Activated naive CD4-positive, alpha-beta T cell treated with anti-CD3 and anti-CD28 coated beads for 36 hours (primary cell): ENCODE measurements around the gene GAS2L3. TPM values are rescaled to one million over a fixed set of nuclear protein-coding genes. Genes with fewer than 3 reads are reported as not detected.
"Not testable (repeated sequence)": the region's sequence is repeated elsewhere in the genome, so short reads cannot be mapped to it uniquely, and the experiment has no call there.

Experiments used
- CTCF ChIA-PET: fragments of 350-600 bp; sonication (Branson Sonifier 250); formaldehyde crosslinking; loops from one replicate; lab custom pipeline; 2021; ENCODE audit warnings: antibody characterized with exemption; lab: Charles Lee
- DNase-seq: peaks from one replicate; pipeline ENCODE4 v3.0.0-alpha.2; 2020
- H3K27ac Mint-ChIP-seq: one replicate; pipeline ENCODE4 v1.8.0; 2021; ENCODE audit warnings: mild to moderate bottlenecking, mixed read lengths
- H3K27me3 Mint-ChIP-seq: one replicate; pipeline ENCODE4 v1.8.0; 2021; ENCODE audit warnings: low read depth, mixed read lengths
- H3K36me3 Mint-ChIP-seq: one replicate; pipeline ENCODE4 v1.8.0; 2021; ENCODE audit warnings: low read depth, mixed read lengths
- H3K4me1 Mint-ChIP-seq: one replicate; pipeline ENCODE4 v1.8.0; 2021; ENCODE audit warnings: low read depth, mixed read lengths
- H3K4me3 Mint-ChIP-seq: one replicate; pipeline ENCODE4 v1.8.0; 2021; ENCODE audit warnings: mild to moderate bottlenecking, moderate library complexity, mixed read lengths
- H3K9me3 Mint-ChIP-seq: one replicate; pipeline ENCODE4 v1.8.0; 2021; ENCODE audit warnings: mixed read lengths
- intact Hi-C: fragments of 100-400 bp; cut with micrococcal nuclease; formaldehyde crosslinking; loops from one replicate; pipeline ENCODE4 v1.15.1; 2023
- total RNA-seq, 2 experiments: library from RNA; stranded (reverse); gene quantifications; one replicate each; pipeline ENCODE4 v1.2.3, GENCODE V29; 2021

GAS2L3 gene
- total RNA-seq, 2 experiments from 2014 or later: 4.7 to 5.5 TPM

GRCh38 chr12:100555722-100556121 is 17.8 kb upstream of the GAS2L3 start:
- H3K36me3 Mint-ChIP-seq: no peaks in the 10 kb centered on the region
- no peak for DNase-seq
- no peaks in the 10 kb centered on the region for H3K4me1 Mint-ChIP-seq
- no peaks in the 10 kb centered on the region for H3K9me3 Mint-ChIP-seq
- CTCF ChIA-PET: interaction anchor here (0.8 to 1.7 kb wide), 6 partner anchors 132 to 320 kb away, joined by 3 to 9 read pairs (median 4); no protein-coding TSS in a partner anchor
- no peak overlapping the region for H3K4me3 Mint-ChIP-seq
- H3K27ac Mint-ChIP-seq: no peak overlapping the region
- H3K27me3 Mint-ChIP-seq: peaks cover 11% of the 10 kb centered on the region
- intact Hi-C loops: loop anchor here (2.0 kb wide), 1 partner anchor 747 kb away; no protein-coding TSS in a partner anchor

- Mint-ChIP-seq H3K4me1 (no peaks in the 10 kb centered on the region), H3K27me3 (peaks cover 13% of the 10 kb centered on the region), H3K4me3 (no peak overlapping the region), H3K9me3 (no peaks in the 10 kb centered on the region), H3K27ac (no peak overlapping the region), H3K36me3 (no peaks in the 10 kb centered on the region)
- intact Hi-C loops: no loop called here
- DNase-seq: no peak
- CTCF ChIA-PET: no interaction called here
Observed at GRCh38 chr12:100557357-100557756, 16.1 kb upstream of the GAS2L3 start.

- H3K36me3 Mint-ChIP-seq, DNase-seq, H3K4me1 Mint-ChIP-seq, H3K27ac Mint-ChIP-seq, H3K9me3 Mint-ChIP-seq, H3K4me3 Mint-ChIP-seq, intact Hi-C loops, CTCF ChIA-PET: not testable (repeated sequence)
- peaks cover 13% of the 10 kb centered on the region for H3K27me3 Mint-ChIP-seq
Observed at GRCh38 chr12:100559261-100559660, 14.2 kb upstream of the GAS2L3 start.

GRCh38 chr12:100564090-100564489 is 9.4 kb upstream of the GAS2L3 start:
- no peak for DNase-seq
- Mint-ChIP-seq H3K27ac (no peak overlapping the region), H3K4me3 (no peak overlapping the region), H3K9me3 (no peaks in the 10 kb centered on the region), H3K27me3 (peaks cover 23% of the 10 kb centered on the region), H3K4me1 (no peaks in the 10 kb centered on the region), H3K36me3 (no peaks in the 10 kb centered on the region)
- CTCF ChIA-PET: no interaction called here
- intact Hi-C loops: loop anchor here (10.0 kb wide), 1 partner anchor 181 kb away; no protein-coding TSS in a partner anchor

- CTCF ChIA-PET: no interaction called here
- H3K27me3 Mint-ChIP-seq: peaks cover 23% of the 10 kb centered on the region
- no peaks in the 10 kb centered on the region for H3K9me3 Mint-ChIP-seq
- no peak overlapping the region for H3K4me3 Mint-ChIP-seq
- no peak for DNase-seq
- no peak overlapping the region for H3K27ac Mint-ChIP-seq
- H3K36me3 Mint-ChIP-seq: no peaks in the 10 kb centered on the region
- H3K4me1 Mint-ChIP-seq: no peaks in the 10 kb centered on the region
- intact Hi-C loops: loop anchor here (10.0 kb wide), 1 partner anchor 180 kb away; no protein-coding TSS in a partner anchor
Observed at GRCh38 chr12:100564905-100565467, 8.5 kb upstream of the GAS2L3 start.

- no peak overlapping the region for H3K27ac Mint-ChIP-seq
- no peak for DNase-seq
- peaks cover 16% of the 10 kb centered on the region for H3K27me3 Mint-ChIP-seq
- H3K4me3 Mint-ChIP-seq: no peak overlapping the region
- no peaks in the 10 kb centered on the region for H3K4me1 Mint-ChIP-seq
- CTCF ChIA-PET: interaction anchor here (0.6 kb wide), 1 partner anchor 457 kb away, joined by 4 read pairs; no protein-coding TSS in a partner anchor
- intact Hi-C loops: loop anchor here (10.0 kb wide), 1 partner anchor 179 kb away; no protein-coding TSS in a partner anchor
- H3K36me3 Mint-ChIP-seq: no peaks in the 10 kb centered on the region
- H3K9me3 Mint-ChIP-seq: no peaks in the 10 kb centered on the region
Observed at GRCh38 chr12:100565987-100566545, 7.4 kb upstream of the GAS2L3 start.

- no peak overlapping the region for H3K27ac Mint-ChIP-seq
- intact Hi-C loops: loop anchor here (10.0 kb wide), 1 partner anchor 178 kb away; no protein-coding TSS in a partner anchor
- CTCF ChIA-PET: no interaction called here
- H3K36me3 Mint-ChIP-seq: no peaks in the 10 kb centered on the region
- no peaks in the 10 kb centered on the region for H3K9me3 Mint-ChIP-seq
- no peaks in the 10 kb centered on the region for H3K4me1 Mint-ChIP-seq
- DNase-seq: no peak
- no peak overlapping the region for H3K4me3 Mint-ChIP-seq
- H3K27me3 Mint-ChIP-seq: peaks cover 21% of the 10 kb centered on the region
Observed at GRCh38 chr12:100566887-100567637, 6.4 kb upstream of the GAS2L3 start.

- Mint-ChIP-seq H3K4me1 (no peaks in the 10 kb centered on the region), H3K27ac (no peak overlapping the region), H3K9me3 (no peaks in the 10 kb centered on the region), H3K4me3 (no peak overlapping the region), H3K27me3 (peaks cover 26% of the 10 kb centered on the region), H3K36me3 (no peaks in the 10 kb centered on the region)
- no peak for DNase-seq
- intact Hi-C loops: loop anchor here (10.0 kb wide), 1 partner anchor 177 kb away; no protein-coding TSS in a partner anchor
- CTCF ChIA-PET: interaction anchor here (0.7 kb wide), 1 partner anchor 105 kb away, joined by 5 read pairs; no protein-coding TSS in a partner anchor
Observed at GRCh38 chr12:100567945-100568344, 5.5 kb upstream of the GAS2L3 start.

GRCh38 chr12:100572184-100572583 is 1.3 kb upstream of the GAS2L3 start:
- Mint-ChIP-seq H3K4me1 (peaks cover 8% of the 10 kb centered on the region), H3K4me3 (no peak overlapping the region), H3K9me3 (no peaks in the 10 kb centered on the region), H3K27me3 (peaks cover 34% of the 10 kb centered on the region), H3K27ac (no peak overlapping the region), H3K36me3 (peaks cover 2% of the 10 kb centered on the region)
- no peak for DNase-seq
- CTCF ChIA-PET: interaction anchor here (0.6 kb wide), 1 partner anchor 1297 kb away, joined by 4 read pairs; no protein-coding TSS in a partner anchor
- intact Hi-C loops: loop anchor here (2.0 kb wide), 1 partner anchor 433 kb away; no protein-coding TSS in a partner anchor

GRCh38 chr12:100574187-100575074 is 947 bp downstream of the GAS2L3 start:
- CTCF ChIA-PET: no interaction called here
- H3K27ac Mint-ChIP-seq: no peak overlapping the region
- peaks cover 30% of the 10 kb centered on the region for H3K27me3 Mint-ChIP-seq
- peaks cover 2% of the 10 kb centered on the region for H3K36me3 Mint-ChIP-seq
- intact Hi-C loops: no loop called here
- DNase-seq: no peak
- H3K9me3 Mint-ChIP-seq: no peaks in the 10 kb centered on the region
- H3K4me1 Mint-ChIP-seq: peaks cover 8% of the 10 kb centered on the region
- H3K4me3 Mint-ChIP-seq: peak overlapping the region; percentile 91

GRCh38 chr12:100576331-100577036 is 3.0 kb downstream of the GAS2L3 start:
- peaks cover 8% of the 10 kb centered on the region for H3K4me1 Mint-ChIP-seq
- no peak overlapping the region for H3K4me3 Mint-ChIP-seq
- no peak overlapping the region for H3K27ac Mint-ChIP-seq
- CTCF ChIA-PET: no interaction called here
- H3K27me3 Mint-ChIP-seq: peaks cover 32% of the 10 kb centered on the region
- H3K9me3 Mint-ChIP-seq: no peaks in the 10 kb centered on the region
- no peak for DNase-seq
- intact Hi-C loops: no loop called here
- peaks cover 2% of the 10 kb centered on the region for H3K36me3 Mint-ChIP-seq
